NB4 (cell line): ENCODE measurements around the gene EIF2D.

Experiments used
- MAX ChIP-seq: IDR thresholded peaks from 2 replicates; pipeline ENCODE4 v1.6.1; 2011; ENCODE audit warnings: low read depth, low read length
- POLR2A ChIP-seq: IDR thresholded peaks from 2 replicates; pipeline ENCODE4 v1.6.1; 2011; ENCODE audit warnings: mild to moderate bottlenecking; ENCODE audit not compliant: insufficient read length; ENCODE audit errors: extremely low read depth
- TF ChIP-seq, protein P1 (sequence below): IDR thresholded peaks from one replicate; pipeline ENCODE4 v1.5.1; 2012; ENCODE audit warnings: low read depth, low read length

- TF ChIP-seq, protein P1, sequence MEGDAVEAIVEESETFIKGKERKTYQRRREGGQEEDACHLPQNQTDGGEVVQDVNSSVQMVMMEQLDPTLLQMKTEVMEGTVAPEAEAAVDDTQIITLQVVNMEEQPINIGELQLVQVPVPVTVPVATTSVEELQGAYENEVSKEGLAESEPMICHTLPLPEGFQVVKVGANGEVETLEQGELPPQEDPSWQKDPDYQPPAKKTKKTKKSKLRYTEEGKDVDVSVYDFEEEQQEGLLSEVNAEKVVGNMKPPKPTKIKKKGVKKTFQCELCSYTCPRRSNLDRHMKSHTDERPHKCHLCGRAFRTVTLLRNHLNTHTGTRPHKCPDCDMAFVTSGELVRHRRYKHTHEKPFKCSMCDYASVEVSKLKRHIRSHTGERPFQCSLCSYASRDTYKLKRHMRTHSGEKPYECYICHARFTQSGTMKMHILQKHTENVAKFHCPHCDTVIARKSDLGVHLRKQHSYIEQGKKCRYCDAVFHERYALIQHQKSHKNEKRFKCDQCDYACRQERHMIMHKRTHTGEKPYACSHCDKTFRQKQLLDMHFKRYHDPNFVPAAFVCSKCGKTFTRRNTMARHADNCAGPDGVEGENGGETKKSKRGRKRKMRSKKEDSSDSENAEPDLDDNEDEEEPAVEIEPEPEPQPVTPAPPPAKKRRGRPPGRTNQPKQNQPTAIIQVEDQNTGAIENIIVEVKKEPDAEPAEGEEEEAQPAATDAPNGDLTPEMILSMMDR: no peak
- TF ChIP-seq POLR2A: no peak
- TF ChIP-seq MAX: no peak
These were observed 45.5 kb upstream of the EIF2D start for GRCh38 chr1:206657751-206658150.
